Hepatocyte (in vitro differentiated cells): ENCODE measurements around the gene PRKACA. TPM values are rescaled to one million over a fixed set of nuclear protein-coding genes. Genes with fewer than 3 reads are reported as not detected.

Experiments used
- DNase-seq: peaks from one replicate; pipeline ENCODE4 v3.0.0-alpha.2; 2016; ENCODE audit warnings: low spot score
- H2AFZ ChIP-seq: fragments of 200-600 bp; sonication (generic); 2 replicates; pipeline ENCODE4 v1.6.0; 2016; ENCODE audit warnings: antibody characterized with exemption, mild to moderate bottlenecking
- H3K27ac ChIP-seq: fragments of 200-600 bp; sonication (generic); 2 replicates; pipeline ENCODE4 v1.5.1; 2016; ENCODE audit warnings: mild to moderate bottlenecking
- H3K27me3 ChIP-seq: fragments of 200-600 bp; sonication (generic); 2 replicates; pipeline ENCODE4 v1.6.1; 2016
- H3K36me3 ChIP-seq: fragments of 200-600 bp; sonication (generic); replicated peaks from 2 replicates; pipeline ENCODE4 v1.5.1; 2016; ENCODE audit warnings: low read depth; ENCODE audit not compliant: insufficient read depth
- H3K4me1 ChIP-seq: fragments of 200-600 bp; sonication (generic); 2 replicates; pipeline ENCODE4 v1.5.1; 2016; ENCODE audit warnings: mild to moderate bottlenecking, moderate library complexity; ENCODE audit not compliant: insufficient read depth
- H3K4me2 ChIP-seq: fragments of 200-600 bp; sonication (generic); 2 replicates; pipeline ENCODE4 v1.6.0; 2016
- H3K4me3 ChIP-seq: fragments of 200-600 bp; sonication (generic); 2 replicates; pipeline ENCODE4 v1.5.1; 2016; ENCODE audit warnings: mild to moderate bottlenecking
- H3K79me2 ChIP-seq: fragments of 200-600 bp; sonication (generic); 2 replicates; pipeline ENCODE4 v1.6.0; 2017; ENCODE audit warnings: mild to moderate bottlenecking
- H3K9me2 ChIP-seq: fragments of 200-600 bp; sonication (generic); replicated peaks from 2 replicates; pipeline ENCODE4 v1.6.0; 2017; ENCODE audit warnings: mild to moderate bottlenecking; ENCODE audit not compliant: insufficient read depth
- H3K9me3 ChIP-seq: fragments of 200-600 bp; sonication (generic); 2 replicates; pipeline ENCODE4 v1.5.1; 2016; ENCODE audit warnings: low read depth, mild to moderate bottlenecking
- H4K20me1 ChIP-seq: fragments of 200-600 bp; sonication (generic); 2 replicates; pipeline ENCODE4 v1.6.0; 2016; ENCODE audit warnings: mild to moderate bottlenecking; ENCODE audit not compliant: insufficient read depth, poor library complexity, severe bottlenecking
- EZH2 ChIP-seq: fragments of 200-600 bp; sonication (generic); IDR thresholded peaks from 2 replicates; pipeline ENCODE4 v1.6.1; 2016; ENCODE audit warnings: antibody characterized with exemption, mild to moderate bottlenecking, borderline replicate concordance
- EZH2phosphoT487 ChIP-seq: fragments of 200-600 bp; sonication (generic); IDR thresholded peaks from one replicate; pipeline ENCODE4 v1.6.1; 2018; ENCODE audit warnings: antibody characterized with exemption, mild to moderate bottlenecking, low read depth, moderate library complexity; ENCODE audit not compliant: unreplicated experiment, severe bottlenecking
- WGBS: methylation state at CpG from one replicate; pipeline ENCODE4 v1.1.6; 2016; ENCODE audit warnings: low lambda C conversion rate; ENCODE audit errors: missing lambda C conversion rate; 5-methylcytosine and 5-hydroxymethylcytosine counted together
- polyA plus RNA-seq: library from polyadenylated mRNA; unstranded; fragments of >200 nt; fragmentation: Nextera tagmentation; extraction: Ambion mirVana; gene quantifications from 2 replicates; pipeline ENCODE4 v1.2.1, GENCODE V29; 2016
- total RNA-seq: library from RNA; depleted of rRNA; stranded (reverse); fragments of >200 nt; gene quantifications from 2 replicates; pipeline ENCODE4 v1.2.3, GENCODE V29; 2014
- TF ChIP-seq, protein P1 (sequence below): fragments of 200-600 bp; sonication (generic); IDR thresholded peaks from 2 replicates; pipeline ENCODE4 v1.5.1; 2016; ENCODE audit warnings: antibody characterized with exemption, mild to moderate bottlenecking; ENCODE audit not compliant: poor library complexity

The PRKACA gene
- total and polyA plus RNA-seq, 2 experiments from 2014 or later, result 13.4 to 41.5 TPM

DNA sequence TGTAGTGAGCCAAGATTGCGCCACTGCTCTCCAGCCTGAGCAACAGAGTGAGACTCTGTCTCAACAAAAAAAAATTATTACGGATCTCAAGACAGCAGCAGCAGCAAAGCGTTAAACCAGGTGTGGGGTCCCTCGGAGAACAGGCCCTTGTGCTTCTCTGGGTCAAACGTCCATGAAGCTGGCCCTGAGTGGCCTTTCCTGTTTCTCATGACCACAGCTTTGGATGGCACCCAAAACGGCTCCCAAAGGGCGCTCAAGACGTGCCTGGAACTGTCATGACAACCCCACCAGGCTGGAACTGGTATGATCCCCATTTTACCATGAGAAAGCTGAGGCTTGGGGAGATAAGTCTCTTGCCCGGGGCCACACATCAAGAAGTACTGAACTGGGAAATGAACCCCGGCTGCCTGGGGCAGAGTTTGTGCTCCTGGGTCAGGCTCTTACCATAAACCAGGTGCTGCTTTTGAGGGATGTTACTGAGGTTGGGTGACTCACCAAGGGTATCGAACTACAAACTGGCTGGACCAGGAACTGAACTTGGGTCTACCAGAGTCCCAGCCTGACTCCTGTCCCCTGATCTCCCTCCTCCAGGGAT, 15.4 kb downstream of the PRKACA start:
- TF ChIP-seq, protein P1, sequence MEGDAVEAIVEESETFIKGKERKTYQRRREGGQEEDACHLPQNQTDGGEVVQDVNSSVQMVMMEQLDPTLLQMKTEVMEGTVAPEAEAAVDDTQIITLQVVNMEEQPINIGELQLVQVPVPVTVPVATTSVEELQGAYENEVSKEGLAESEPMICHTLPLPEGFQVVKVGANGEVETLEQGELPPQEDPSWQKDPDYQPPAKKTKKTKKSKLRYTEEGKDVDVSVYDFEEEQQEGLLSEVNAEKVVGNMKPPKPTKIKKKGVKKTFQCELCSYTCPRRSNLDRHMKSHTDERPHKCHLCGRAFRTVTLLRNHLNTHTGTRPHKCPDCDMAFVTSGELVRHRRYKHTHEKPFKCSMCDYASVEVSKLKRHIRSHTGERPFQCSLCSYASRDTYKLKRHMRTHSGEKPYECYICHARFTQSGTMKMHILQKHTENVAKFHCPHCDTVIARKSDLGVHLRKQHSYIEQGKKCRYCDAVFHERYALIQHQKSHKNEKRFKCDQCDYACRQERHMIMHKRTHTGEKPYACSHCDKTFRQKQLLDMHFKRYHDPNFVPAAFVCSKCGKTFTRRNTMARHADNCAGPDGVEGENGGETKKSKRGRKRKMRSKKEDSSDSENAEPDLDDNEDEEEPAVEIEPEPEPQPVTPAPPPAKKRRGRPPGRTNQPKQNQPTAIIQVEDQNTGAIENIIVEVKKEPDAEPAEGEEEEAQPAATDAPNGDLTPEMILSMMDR, result no peak
- TF ChIP-seq EZH2, result no peak
- no peak for TF ChIP-seq EZH2phosphoT487
- Histone ChIP-seq H3K4me3 (no peak overlapping the region), H3K27ac (no peak overlapping the region), H3K36me3 (no peaks in the 10 kb centered on the region), H4K20me1 (no peaks in the 10 kb centered on the region), H3K27me3 (no peaks in the 10 kb centered on the region), H2AFZ (no peak overlapping the region), H3K79me2 (no peaks in the 10 kb centered on the region), H3K4me2 (no peak overlapping the region), H3K9me3 (no peaks in the 10 kb centered on the region), H3K4me1 (no peaks in the 10 kb centered on the region), H3K9me2 (no peaks in the 10 kb centered on the region)
- 94% methylated on average over 11 of the region's 11 CpGs for WGBS
- no peak for DNase-seq

GRCh38 chr19:14101003-14101545, 16.5 kb downstream of the PRKACA start:
- Histone ChIP-seq H3K4me2 (no peak overlapping the region), H3K9me3 (no peaks in the 10 kb centered on the region), H3K27me3 (no peaks in the 10 kb centered on the region), H3K4me3 (no peak overlapping the region), H3K27ac (no peak overlapping the region), H4K20me1 (no peaks in the 10 kb centered on the region), H2AFZ (no peak overlapping the region), H3K79me2 (no peaks in the 10 kb centered on the region), H3K36me3 (no peaks in the 10 kb centered on the region), H3K9me2 (no peaks in the 10 kb centered on the region), H3K4me1 (no peaks in the 10 kb centered on the region)
- no peak for DNase-seq
- TF ChIP-seq, protein P1, result no peak
- TF ChIP-seq EZH2phosphoT487 (no peak), EZH2 (no peak)
- WGBS, result 96% methylated on average over 6 of the region's 6 CpGs

GRCh38 chr19:14097532-14098151, 19.9 kb downstream of the PRKACA start:
- 91% methylated on average over 21 of the region's 21 CpGs for WGBS
- Histone ChIP-seq H3K36me3 (no peaks in the 10 kb centered on the region), H4K20me1 (no peaks in the 10 kb centered on the region), H3K79me2 (no peaks in the 10 kb centered on the region), H3K9me3 (no peaks in the 10 kb centered on the region), H3K4me3 (no peak overlapping the region), H3K27ac (no peak overlapping the region), H3K4me1 (no peaks in the 10 kb centered on the region), H3K9me2 (no peaks in the 10 kb centered on the region), H2AFZ (no peak overlapping the region), H3K27me3 (no peaks in the 10 kb centered on the region), H3K4me2 (no peak overlapping the region)
- no peak for DNase-seq
- TF ChIP-seq EZH2 (no peak), EZH2phosphoT487 (no peak)
- TF ChIP-seq, protein P1, result no peak
